Measurements from ENCODE around the gene FHAD1. TPM values are rescaled to one million over a fixed set of nuclear protein-coding genes. Genes with fewer than 3 reads are reported as not detected.

FHAD1 gene
- total and polyA plus RNA-seq, 9 of the 15 experiments (the other 6 are each of a cell fraction or from before 2014, with no cell fraction given) = 0.32 to 2.1 (median 1.5) TPM; not detected in 1

- TF ChIP-seq ZNF592 (IDR thresholded peaks at IDR 0.05) (peak; percentile 63; the same call in 1 of the 2 replicates), KLF1 (tag; IDR thresholded peaks at IDR 0.05) (peak; percentile 76; the same call in 1 of the 2 replicates), ZNF668 (CRISPR knock-in tag; IDR thresholded peaks at IDR 0.05) (no peak), ARHGAP35 (IDR thresholded peaks at IDR 0.05; ENCODE audit: partially characterized antibody) (no peak), TBL1XR1 (IDR thresholded peaks at IDR 0.05; ENCODE audit: low read length in 2 of 2) (peak in 1 of 2 experiments; percentile 60; a peak in 1 of 4 replicates), E2F3 (CRISPR knock-in tag; IDR thresholded peaks at IDR 0.05) (no peak), GATAD2A (IDR thresholded peaks at IDR 0.05) (peak; percentile 62; the same call in 1 of the 2 replicates), STAT5A (IDR thresholded peaks at IDR 0.05; ENCODE audit: borderline replicate concordance, low read length) (peak; percentile 54; the same call in 1 of the 2 replicates), NCOA1 (IDR thresholded peaks at IDR 0.05; ENCODE audit: low read depth) (peak; percentile 26; the same call in 1 of the 2 replicates), CBFA2T3 (IDR thresholded peaks at IDR 0.05) (peak; percentile 95), CC2D1A (IDR thresholded peaks at IDR 0.05) (peak; percentile 41; the same call in 1 of the 2 replicates), THAP12 (CRISPR knock-in tag; IDR thresholded peaks at IDR 0.05) (no peak), ZNF133 (CRISPR knock-in tag; IDR thresholded peaks at IDR 0.05) (no peak), HDAC6 (IDR thresholded peaks at IDR 0.05; ENCODE audit: low read depth, low read length) (no peak), IRF1 (CRISPR knock-in tag; IDR thresholded peaks at IDR 0.05; ENCODE audit: borderline replicate concordance) (no peak), MYNN (IDR thresholded peaks at IDR 0.05) (peak; percentile 96), MYNN (CRISPR knock-in tag; IDR thresholded peaks at IDR 0.05) (no peak), EP400 (IDR thresholded peaks at IDR 0.05) (no peak), ZNF184 (CRISPR knock-in tag; IDR thresholded peaks at IDR 0.05) (no peak), ZNF24 (IDR thresholded peaks at IDR 0.05) (no peak), ZBED1 (IDR thresholded peaks at IDR 0.05) (no peak), SOX6 (IDR thresholded peaks at IDR 0.05) (peak; percentile 32; the same call in 1 of the 2 replicates), TCFL5 (CRISPR knock-in tag; conservative IDR thresholded peaks at IDR 0.05) (no peak), TAF9B (IDR thresholded peaks at IDR 0.05; ENCODE audit: partially characterized antibody) (no peak), STAT5B (CRISPR knock-in tag; IDR thresholded peaks at IDR 0.05) (no peak), SIN3A (IDR thresholded peaks at IDR 0.05; ENCODE audit: borderline replicate concordance in 2 of 2, control insufficient read depth in 1 of 2, low read depth in 2 of 2, low read length in 2 of 2) (peak; percentile 41 to 68; a peak in 2 of 4 replicates)
Measured at GRCh38 chr1:15424146-15424667, 177.2 kb downstream of the FHAD1 start (continued).

All from K562 (cell line).